Omental fat pad (tissue), 4 donors: ENCODE data around the gene FAM177A1. TPM values are rescaled to one million over a fixed set of nuclear protein-coding genes. Genes with fewer than 3 reads are reported as not detected.
"Not testable (repeated sequence)": the region's sequence is repeated elsewhere in the genome, so short reads cannot be mapped to it uniquely, and the experiment has no call there.

ENCODE experiments used
- ATAC-seq: fragments of 150-250 bp; one replicate; pipeline ENCODE4 v1.9.1; 2016; ENCODE audit warnings: mild to moderate bottlenecking, moderate library complexity; ENCODE audit not compliant: low FRiP score
- DNase-seq: peaks from one replicate; pipeline ENCODE4 v3.0.0-alpha.2; 2019; ENCODE audit warnings: low spot score
- CTCF ChIP-seq, 3 donors: fragments of 450-650 bp; IDR thresholded peaks; one replicate each; pipeline ENCODE4 v1.5.1; 2016 to 2017; ENCODE audit warnings: antibody characterized with exemption in 3 of 3, mild to moderate bottlenecking in 3 of 3, moderate library complexity in 2 of 3
- total RNA-seq, 4 donors: library from RNA; depleted of rRNA; stranded (reverse); fragments of >200 nt; gene quantifications; one replicate each; pipeline ENCODE4 v1.1.0, GENCODE V29; 2016

FAM177A1 gene
- total RNA-seq, 4 donors from 2014 or later: 35.7 to 123 (median 52.3) TPM

GRCh38 chr14:35088514-35088913, 42.4 kb downstream of the FAM177A1 start:
- ATAC-seq (no peak), DNase-seq (no peak)
- TF ChIP-seq CTCF (IDR thresholded peaks at IDR 0.05): no peak

- not testable (repeated sequence) for DNase-seq, ATAC-seq
Observed at GRCh38 chr14:35094645-35095044, 48.6 kb downstream of the FAM177A1 start.

- ATAC-seq: no peak
- DNase-seq: no peak
- TF ChIP-seq CTCF (IDR thresholded peaks at IDR 0.05): no peak
Observed at GRCh38 chr14:35107866-35108265, 61.8 kb downstream of the FAM177A1 start.

GRCh38 chr14:35112641-35113040, 66.6 kb downstream of the FAM177A1 start:
- DNase-seq (no peak), ATAC-seq (no peak)
- no peak for TF ChIP-seq CTCF (IDR thresholded peaks at IDR 0.05)

GRCh38 chr14:35113308-35113950, 67.4 kb downstream of the FAM177A1 start:
- TF ChIP-seq CTCF (IDR thresholded peaks at IDR 0.05): no peak
- DNase-seq (no peak), ATAC-seq (no peak)

- ATAC-seq (no peak), DNase-seq (no peak)
- no peak for TF ChIP-seq CTCF (IDR thresholded peaks at IDR 0.05)
Observed at GRCh38 chr14:35114036-35114435, 68.0 kb downstream of the FAM177A1 start.

GRCh38 chr14:35116242-35116641, 70.2 kb downstream of the FAM177A1 start:
- no peak for ATAC-seq
- no peak for DNase-seq
- TF ChIP-seq CTCF (IDR thresholded peaks at IDR 0.05): no peak
